CD8-positive, alpha-beta memory T cell (primary cell): ENCODE results near the gene FETUB. TPM values are rescaled to one million over a fixed set of nuclear protein-coding genes. Genes with fewer than 3 reads are reported as not detected.
"Not testable (repeated sequence)": the region's sequence is repeated elsewhere in the genome, so short reads cannot be mapped to it uniquely, and the experiment has no call there.

Source experiments
- CTCF ChIA-PET: fragments of 350-600 bp; sonication (Branson Sonifier 250); formaldehyde crosslinking; loops from one replicate; lab custom pipeline; 2021; ENCODE audit warnings: antibody characterized with exemption; lab: Charles Lee
- POLR2A ChIA-PET: fragments of 350-600 bp; sonication (Branson Sonifier 250); formaldehyde crosslinking; loops from one replicate; lab custom pipeline; 2021; ENCODE audit warnings: antibody characterized with exemption; lab: Charles Lee
- DNase-seq, 5 donors: peaks; one replicate each; pipeline versions ENCODE4 v3.0.0 to v3.0.0-alpha.2; 2020 to 2022; ENCODE audit warnings: mixed read lengths in 1 of 5
- H3K27ac ChIP-seq: one replicate; pipeline ENCODE4 v1.7.0; 2013; ENCODE audit warnings: low read depth, mild to moderate bottlenecking, low read length, moderate library complexity
- H3K27me3 ChIP-seq: 2 replicates; pipeline ENCODE4 v1.7.0; 2013; ENCODE audit warnings: low read length, mild to moderate bottlenecking; ENCODE audit not compliant: insufficient read depth, poor library complexity, severe bottlenecking
- H3K36me3 ChIP-seq: 2 replicates; pipeline ENCODE4 v1.7.0; 2013; ENCODE audit warnings: mild to moderate bottlenecking, low read length, moderate library complexity; ENCODE audit not compliant: insufficient read depth
- H3K4me1 ChIP-seq: 2 replicates; pipeline ENCODE4 v1.7.0; 2013; ENCODE audit warnings: mild to moderate bottlenecking, low read length, moderate library complexity; ENCODE audit not compliant: insufficient read depth
- H3K4me3 ChIP-seq: 2 replicates; pipeline ENCODE4 v1.7.0; 2013; ENCODE audit warnings: mild to moderate bottlenecking, low read length
- H3K9me3 ChIP-seq: 2 replicates; pipeline ENCODE4 v1.7.0; 2013; ENCODE audit warnings: mild to moderate bottlenecking, low read length
- H3K27ac Mint-ChIP-seq, 8 donors: one replicate each; pipeline ENCODE4 v1.8.0; 2020 to 2021; ENCODE audit warnings: mixed read lengths in 8 of 8, mild to moderate bottlenecking in 6 of 8, inconsistent platforms in 3 of 8, moderate library complexity in 3 of 8
- H3K27me3 Mint-ChIP-seq, 2 donors: one replicate each; pipeline ENCODE4 v1.8.0; 2020 to 2021; ENCODE audit warnings: mixed read lengths in 2 of 2, mild to moderate bottlenecking in 1 of 2, moderate library complexity in 1 of 2
- H3K36me3 Mint-ChIP-seq, 3 donors: one replicate each; pipeline ENCODE4 v1.8.0; 2020 to 2021; ENCODE audit warnings: mixed read lengths in 3 of 3, inconsistent platforms in 1 of 3, mild to moderate bottlenecking in 1 of 3
- H3K4me1 Mint-ChIP-seq, 3 donors: one replicate each; pipeline ENCODE4 v1.8.0; 2020 to 2021; ENCODE audit warnings: mixed read lengths in 3 of 3, inconsistent platforms in 1 of 3, mild to moderate bottlenecking in 1 of 3
- H3K4me3 Mint-ChIP-seq, 7 donors: one replicate each; pipeline ENCODE4 v1.8.0; 2020 to 2021; ENCODE audit warnings: mixed read lengths in 7 of 7, mild to moderate bottlenecking in 6 of 7, moderate library complexity in 4 of 7, inconsistent platforms in 2 of 7
- H3K9me3 Mint-ChIP-seq, 5 donors: one replicate each; pipeline ENCODE4 v1.8.0; 2020 to 2022; ENCODE audit warnings: mixed read lengths in 5 of 5, mild to moderate bottlenecking in 3 of 5, moderate library complexity in 2 of 5, inconsistent platforms in 1 of 5
- polyA plus RNA-seq: library from polyadenylated mRNA; unstranded; fragments of 300-500 nt; fragmentation: Illumina TruSeq; gene quantifications from one replicate; pipeline ENCODE4 v1.2.3, GENCODE V29; 2021
- total RNA-seq, 2 experiments: library from RNA; stranded (reverse); gene quantifications; one replicate each; pipeline ENCODE4 v1.2.3, GENCODE V29; 2021

Gene FETUB
- total and polyA plus RNA-seq, 3 experiments from 2014 or later, result not detected

- Histone ChIP-seq H3K27ac (no peak overlapping the region), H3K4me3 (no peak overlapping the region), H3K27me3 (no peaks in the 10 kb centered on the region), H3K36me3 (no peaks in the 10 kb centered on the region), H3K9me3 (no peaks in the 10 kb centered on the region), H3K4me1 (no peaks in the 10 kb centered on the region)
- Mint-ChIP-seq H3K27me3 (peaks cover 30 to 71% of the 10 kb centered on the region in 2 donors), H3K4me3 (no peak overlapping the region), H3K27ac (no peak overlapping the region), H3K36me3 (peaks cover 0 to 14% (median 0%) of the 10 kb centered on the region in 3 donors), H3K4me1 (no peaks in the 10 kb centered on the region), H3K9me3 (peaks cover 0 to 2% (median 0%) of the 10 kb centered on the region in 5 donors)
- no peak for DNase-seq
- ChIA-PET CTCF (no interaction called here), POLR2A (no interaction called here)
Observed at GRCh38 chr3:186679151-186679550, 39.0 kb downstream of the FETUB start.

GRCh38 chr3:186680869-186681268, 40.7 kb downstream of the FETUB start:
- H3K27ac Mint-ChIP-seq, result no peak overlapping the region
- H3K36me3 Mint-ChIP-seq, result peaks cover 0 to 20% (median 6%) of the 10 kb centered on the region in 3 donors
- Histone ChIP-seq H3K27ac (no peak overlapping the region), H3K9me3 (no peaks in the 10 kb centered on the region), H3K4me3 (no peak overlapping the region), H3K27me3 (no peaks in the 10 kb centered on the region), H3K4me1 (no peaks in the 10 kb centered on the region), H3K36me3 (no peaks in the 10 kb centered on the region)
- ChIA-PET CTCF (no interaction called here), POLR2A (no interaction called here)
- DNase-seq, result no peak
- peaks cover 0 to 5% (median 4%) of the 10 kb centered on the region in 3 donors for H3K4me1 Mint-ChIP-seq
- peaks cover 27 to 74% of the 10 kb centered on the region in 2 donors for H3K27me3 Mint-ChIP-seq
- H3K9me3 Mint-ChIP-seq, result peaks cover 5 to 14% (median 10%) of the 10 kb centered on the region in 5 donors
- no peak overlapping the region for H3K4me3 Mint-ChIP-seq

GRCh38 chr3:186682812-186683211, 42.6 kb downstream of the FETUB start:
- H3K4me1 ChIP-seq, result no peaks in the 10 kb centered on the region
- no peaks in the 10 kb centered on the region for H3K9me3 ChIP-seq
- DNase-seq, result no peak
- H3K27ac ChIP-seq, result no peak overlapping the region
- ChIA-PET CTCF (interaction anchor here (1.7 kb wide), 1 partner anchor 66 kb away, joined by 3 read pairs; no protein-coding TSS in a partner anchor), POLR2A (no interaction called here)
- no peak overlapping the region for H3K4me3 ChIP-seq
- Mint-ChIP-seq H3K4me3 (no peak overlapping the region), H3K36me3 (peaks cover 0 to 21% (median 6%) of the 10 kb centered on the region in 3 donors), H3K9me3 (peaks cover 5 to 18% (median 10%) of the 10 kb centered on the region in 5 donors), H3K27me3 (peaks cover 16 to 66% of the 10 kb centered on the region in 2 donors), H3K4me1 (peaks cover 6 to 14% (median 14%) of the 10 kb centered on the region in 3 donors), H3K27ac (no peak overlapping the region)
- no peaks in the 10 kb centered on the region for H3K27me3 ChIP-seq
- no peaks in the 10 kb centered on the region for H3K36me3 ChIP-seq

DNA sequence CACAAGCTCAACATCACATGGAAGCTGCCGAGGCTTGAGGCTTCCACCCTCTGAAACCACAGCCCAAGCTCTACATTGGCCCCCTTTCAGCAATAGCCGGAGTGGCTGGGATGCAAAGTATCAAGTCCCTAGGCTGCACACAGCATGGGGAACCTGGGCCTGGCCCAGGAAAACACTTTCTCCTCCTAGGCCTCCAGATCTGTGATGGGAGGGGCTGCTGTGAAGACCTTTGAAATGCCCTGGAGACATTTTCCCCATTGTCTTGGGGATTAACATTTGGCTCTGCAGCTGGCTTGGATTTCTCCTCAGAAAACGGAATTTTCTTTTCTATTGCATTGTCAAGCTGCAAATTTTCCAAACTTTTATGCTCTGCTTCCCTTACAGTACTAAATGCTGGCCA, 43.8 kb downstream of the FETUB start:
- Mint-ChIP-seq H3K4me1 (peaks cover 6 to 14% (median 14%) of the 10 kb centered on the region in 3 donors), H3K4me3 (no peak overlapping the region), H3K27me3 (peaks cover 15 to 65% of the 10 kb centered on the region in 2 donors), H3K9me3 (peaks cover 5 to 18% (median 10%) of the 10 kb centered on the region in 5 donors), H3K27ac (peak overlapping the region in 1 of 8 donors; percentile 30), H3K36me3 (peaks cover 0 to 21% (median 6%) of the 10 kb centered on the region in 3 donors)
- ChIA-PET CTCF (interaction anchor here (1.7 kb wide), 1 partner anchor 67 kb away, joined by 3 read pairs; no protein-coding TSS in a partner anchor), POLR2A (no interaction called here)
- Histone ChIP-seq H3K9me3 (no peaks in the 10 kb centered on the region), H3K4me3 (no peak overlapping the region), H3K4me1 (no peaks in the 10 kb centered on the region), H3K27ac (no peak overlapping the region), H3K27me3 (no peaks in the 10 kb centered on the region), H3K36me3 (no peaks in the 10 kb centered on the region)
- DNase-seq, result no peak

DNA sequence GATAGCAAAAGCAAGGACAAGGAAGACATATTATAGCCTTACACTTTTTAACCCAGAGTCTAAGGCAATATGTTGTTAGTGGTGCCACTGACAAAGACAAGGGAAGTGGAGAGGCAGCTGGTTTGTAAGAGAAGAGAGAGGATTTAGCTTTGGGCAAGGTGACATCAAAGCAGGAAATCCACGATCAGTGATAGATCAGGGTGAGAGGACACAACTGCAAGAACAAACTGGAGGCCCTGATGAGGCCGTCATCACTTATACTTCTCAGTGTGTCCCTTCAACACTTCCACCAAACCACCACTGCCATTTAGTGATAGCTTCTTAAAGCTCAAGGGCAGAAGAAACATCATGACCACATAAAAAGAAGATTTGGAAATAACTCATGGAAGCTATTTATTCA, 46.3 kb downstream of the FETUB start:
- Mint-ChIP-seq H3K9me3 (peaks cover 5 to 18% (median 10%) of the 10 kb centered on the region in 5 donors), H3K4me1 (peaks cover 12 to 27% (median 20%) of the 10 kb centered on the region in 3 donors), H3K4me3 (peak overlapping the region in 2 of 7 donors; percentile 16 to 42), H3K27ac (peak overlapping the region in 1 of 8 donors; percentile 37), H3K36me3 (peaks cover 0 to 21% (median 6%) of the 10 kb centered on the region in 3 donors), H3K27me3 (peaks cover 15 to 59% of the 10 kb centered on the region in 2 donors)
- H3K4me3 ChIP-seq, H3K27ac ChIP-seq, H3K27me3 ChIP-seq, H3K4me1 ChIP-seq, H3K36me3 ChIP-seq, H3K9me3 ChIP-seq, POLR2A ChIA-PET, DNase-seq: not testable (repeated sequence)
- CTCF ChIA-PET, result interaction anchor here (0.9 kb wide), 1 partner anchor 69 kb away, joined by 3 read pairs; no protein-coding TSS in a partner anchor

DNA sequence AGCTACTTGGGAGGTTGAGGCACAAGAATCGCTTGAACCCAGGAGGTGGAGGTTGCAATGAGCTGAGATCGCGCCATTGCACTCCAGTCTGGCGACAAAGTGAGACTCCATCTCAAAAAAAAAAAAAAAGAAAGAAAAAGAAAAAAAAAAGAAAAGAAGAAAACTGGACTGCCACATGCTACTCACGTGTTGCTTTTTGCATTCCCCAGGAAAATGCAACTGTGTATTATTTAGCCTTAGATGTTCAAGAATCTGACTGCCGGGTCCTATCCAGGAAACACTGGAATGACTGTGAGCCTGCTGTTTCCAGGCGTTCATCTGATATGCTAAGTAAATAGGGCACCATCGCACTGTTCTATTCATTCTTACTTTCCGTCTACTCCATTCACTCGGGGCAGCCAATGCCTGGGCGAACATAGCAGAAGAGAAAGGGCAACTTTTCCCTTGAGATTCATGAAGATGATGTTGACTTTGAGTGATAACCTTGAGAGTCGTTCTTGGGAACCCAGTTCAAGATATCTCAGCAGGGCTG, 47.0 kb downstream of the FETUB start:
- Histone ChIP-seq H3K9me3 (no peaks in the 10 kb centered on the region), H3K4me3 (no peak overlapping the region), H3K4me1 (peaks cover 7% of the 10 kb centered on the region), H3K27ac (no peak overlapping the region), H3K36me3 (no peaks in the 10 kb centered on the region), H3K27me3 (no peaks in the 10 kb centered on the region)
- Mint-ChIP-seq H3K9me3 (peaks cover 5 to 18% (median 10%) of the 10 kb centered on the region in 5 donors), H3K27ac (no peak overlapping the region), H3K4me3 (no peak overlapping the region), H3K36me3 (peaks cover 0 to 21% (median 6%) of the 10 kb centered on the region in 3 donors), H3K27me3 (peaks cover 19 to 59% of the 10 kb centered on the region in 2 donors), H3K4me1 (peaks cover 19 to 34% (median 27%) of the 10 kb centered on the region in 3 donors)
- ChIA-PET POLR2A (no interaction called here), CTCF (no interaction called here)
- DNase-seq, result no peak

DNA sequence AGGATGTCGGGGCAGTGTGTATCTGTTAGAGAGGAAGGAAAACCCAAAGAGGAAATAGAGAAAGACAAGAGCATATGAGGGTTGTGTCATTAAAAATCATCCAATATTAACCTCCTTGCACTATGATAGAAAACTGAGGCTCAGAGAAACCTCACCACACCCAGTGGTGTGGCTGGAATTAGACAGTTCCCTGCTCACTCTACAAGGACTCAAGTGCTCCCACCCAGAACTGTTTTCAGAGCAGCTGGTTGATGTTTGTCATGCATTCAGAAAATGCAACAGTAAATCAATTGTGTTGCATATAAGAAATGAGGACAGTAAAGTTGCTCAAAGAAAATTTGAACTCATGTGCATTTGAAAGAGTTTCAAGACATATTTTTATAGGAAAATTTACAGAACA, 50.1 kb downstream of the FETUB start:
- H3K27ac ChIP-seq, H3K9me3 ChIP-seq, POLR2A ChIA-PET, H3K27me3 ChIP-seq, H3K36me3 ChIP-seq, H3K36me3 Mint-ChIP-seq, H3K4me1 ChIP-seq, H3K9me3 Mint-ChIP-seq, H3K4me3 Mint-ChIP-seq, H3K4me3 ChIP-seq, CTCF ChIA-PET, DNase-seq: not testable (repeated sequence)
- H3K27me3 Mint-ChIP-seq, result peaks cover 10 to 57% of the 10 kb centered on the region in 2 donors
- peaks cover 20 to 34% (median 27%) of the 10 kb centered on the region in 3 donors for H3K4me1 Mint-ChIP-seq
- H3K27ac Mint-ChIP-seq, result peak overlapping the region in 1 of 8 donors; percentile 85

DNA sequence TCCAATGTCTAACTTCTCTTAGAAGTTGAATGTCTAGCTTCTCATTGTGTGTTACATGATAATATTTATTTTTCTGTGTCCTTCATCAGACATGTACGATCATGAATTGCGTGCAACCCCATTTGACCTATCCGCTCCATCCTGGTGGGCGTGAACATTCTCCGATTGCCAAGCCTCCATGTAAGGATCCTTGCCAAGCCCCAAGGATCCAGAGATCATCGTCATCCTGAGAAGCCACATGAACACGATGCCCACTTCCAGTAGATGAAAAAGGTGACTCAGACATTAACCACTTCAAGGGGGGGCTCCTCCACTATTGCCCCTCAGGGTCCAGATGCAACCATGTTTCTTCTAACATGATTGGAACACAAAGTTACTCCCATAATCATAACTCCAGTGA, 51.5 kb downstream of the FETUB start:
- Histone ChIP-seq H3K36me3 (no peaks in the 10 kb centered on the region), H3K4me1 (peaks cover 7% of the 10 kb centered on the region), H3K27ac (no peak overlapping the region), H3K27me3 (no peaks in the 10 kb centered on the region), H3K9me3 (no peaks in the 10 kb centered on the region), H3K4me3 (no peak overlapping the region)
- H3K36me3 Mint-ChIP-seq, result peaks cover 0 to 6% (median 0%) of the 10 kb centered on the region in 3 donors
- no peak for DNase-seq
- H3K4me1 Mint-ChIP-seq, result peaks cover 13 to 20% (median 17%) of the 10 kb centered on the region in 3 donors
- no peak overlapping the region for H3K27ac Mint-ChIP-seq
- H3K27me3 Mint-ChIP-seq, result peaks cover 8 to 46% of the 10 kb centered on the region in 2 donors
- CTCF ChIA-PET, result no interaction called here
- H3K9me3 Mint-ChIP-seq, result no peaks in the 10 kb centered on the region
- POLR2A ChIA-PET, result no interaction called here
- peak overlapping the region in 3 of 7 donors; percentile 24 to 42 (median 39) for H3K4me3 Mint-ChIP-seq
